Panc1 (cell line): ENCODE measurements around the gene GRM3. TPM values are rescaled to one million over a fixed set of nuclear protein-coding genes. Genes with fewer than 3 reads are reported as not detected.

Experiments used
- ATAC-seq: fragments of 200-7000 bp; cut with Tn5 transposase; 2 replicates; pipeline ENCODE4 v1.9.1; 2020; ENCODE audit warnings: mild to moderate bottlenecking, moderate library complexity
- BruUV-seq: library from RNA; stranded (reverse); fragments of 400-500 nt; replicated peaks from 2 replicates; lab custom pipeline; 2021; lab: Mats Ljungman, UMichigan
- CTCF ChIA-PET: fragments of 300-600 bp; sonication (Branson Sonifier 250); formaldehyde crosslinking; loops from one replicate; lab custom pipeline; 2022; ENCODE audit warnings: antibody characterized with exemption; lab: Charles Lee
- POLR2A ChIA-PET: fragments of 300-600 bp; sonication (Branson Sonifier 250); formaldehyde crosslinking; loops from one replicate; lab custom pipeline; 2022; ENCODE audit warnings: antibody characterized with exemption; lab: Charles Lee
- DNase-seq: peaks from one replicate; pipeline ENCODE4 v3.0.0-alpha.2; 2010; ENCODE audit warnings: low read depth, low spot score
- H3K27ac ChIP-seq: 2 replicates; pipeline ENCODE4 v1.5.1; 2011; ENCODE audit warnings: mild to moderate bottlenecking, low read length, inconsistent platforms
- H3K27me3 ChIP-seq: fragments of 200-500 bp; sonication (Bioruptor generic); 2 replicates; pipeline ENCODE4 v1.6.0; 2014; ENCODE audit warnings: low read length, inconsistent platforms; ENCODE audit not compliant: control insufficient read depth, insufficient read depth
- H3K36me3 ChIP-seq: fragments of 200-500 bp; sonication (Bioruptor generic); 2 replicates; pipeline ENCODE4 v1.5.1; 2014; ENCODE audit warnings: inconsistent platforms, mild to moderate bottlenecking, low read length, moderate library complexity; ENCODE audit not compliant: control insufficient read depth, insufficient read depth
- H3K4me1 ChIP-seq: 2 replicates; pipeline ENCODE4 v1.5.1; 2011; ENCODE audit warnings: inconsistent platforms, mild to moderate bottlenecking, low read length, moderate library complexity; ENCODE audit not compliant: control insufficient read depth, insufficient read depth
- H3K4me3 ChIP-seq, 2 experiments: 2 replicates each; pipeline ENCODE4 v1.5.1; 2011 to 2012; ENCODE audit warnings: low read depth in 2 of 2, low read length in 2 of 2, mild to moderate bottlenecking in 2 of 2, inconsistent platforms in 1 of 2, moderate library complexity in 1 of 2
- H3K9me3 ChIP-seq: fragments of 200-500 bp; sonication (Bioruptor generic); 2 replicates; pipeline ENCODE4 v1.5.1; 2014; ENCODE audit warnings: low read depth, mild to moderate bottlenecking, inconsistent platforms, low read length, moderate library complexity; ENCODE audit not compliant: control insufficient read depth, insufficient read depth
- POLR2AphosphoS5 ChIP-seq: IDR thresholded peaks from 2 replicates; pipeline ENCODE4 v1.6.1; 2012; ENCODE audit warnings: mild to moderate bottlenecking, low read depth, low read length, moderate library complexity
- SIN3A ChIP-seq: IDR thresholded peaks from 2 replicates; pipeline ENCODE4 v1.6.1; 2012; ENCODE audit warnings: low read depth, mild to moderate bottlenecking, low read length, moderate library complexity, borderline replicate concordance; ENCODE audit not compliant: insufficient read depth
- TCF7L2 ChIP-seq: IDR thresholded peaks from 2 replicates; pipeline ENCODE4 v1.6.1; 2011; ENCODE audit warnings: mild to moderate bottlenecking, low read depth, low read length, inconsistent platforms
- in situ Hi-C: cut with HindIII; loops from 2 replicates; pipeline ENCODE4 v1.10.0; 2016; ENCODE audit warnings: low sequenced_read_pairs, low pct_unique_long_range_greater_than_20kb
- intact Hi-C: fragments of 100-400 bp; cut with micrococcal nuclease; formaldehyde crosslinking; loops from one replicate; pipeline ENCODE4 v1.10.0; 2022; ENCODE audit not compliant: unreplicated experiment
- total RNA-seq: library from RNA; stranded (reverse); gene quantifications from one replicate; pipeline ENCODE4 v1.2.1, GENCODE V29; 2021; ENCODE audit not compliant: unreplicated experiment
- TF ChIP-seq, protein P1 (sequence below): fragments of 450-650 bp; IDR thresholded peaks from 2 replicates; pipeline ENCODE4 v1.5.1; 2017; ENCODE audit warnings: mild to moderate bottlenecking
- TF ChIP-seq, protein P2 (sequence below), 2 experiments: IDR thresholded peaks; 2 replicates each; pipeline ENCODE4 v1.6.1; 2011 to 2012; ENCODE audit warnings: low read depth in 2 of 2, control low read depth in 1 of 2, low read length in 1 of 2, mild to moderate bottlenecking in 1 of 2, moderate library complexity in 1 of 2; ENCODE audit not compliant: insufficient read depth in 1 of 2

Gene GRM3
- total RNA-seq, 1 experiment from 2014 or later, result not detected

DNA sequence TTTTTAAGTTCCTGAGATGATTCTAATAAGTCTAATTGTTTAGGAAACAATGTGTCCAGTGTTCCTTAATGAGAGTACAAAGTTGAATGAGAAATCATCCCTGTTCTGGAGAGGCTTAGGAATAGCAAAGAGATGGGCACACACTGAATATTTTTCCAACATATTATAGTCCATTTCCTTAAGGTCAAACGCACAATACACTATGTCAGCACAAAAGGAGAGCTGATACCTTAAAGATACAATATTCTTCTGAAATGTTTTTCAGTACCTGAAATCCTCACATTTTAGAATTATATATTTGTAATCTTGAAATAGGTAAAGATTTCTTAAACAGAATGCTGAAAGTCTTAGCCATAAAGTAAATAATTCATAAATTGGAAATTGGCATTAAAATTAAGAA is 183.2 kb downstream of the GRM3 start:
- H3K27me3 ChIP-seq, result no peaks in the 10 kb centered on the region
- ATAC-seq (no peak), DNase-seq (no peak)
- H3K4me3 ChIP-seq, result no peak overlapping the region
- H3K4me1 ChIP-seq, result no peaks in the 10 kb centered on the region
- intact Hi-C loops (no loop called here), in situ Hi-C loops (no loop called here)
- BruUV-seq, result no TSS peak
- H3K9me3 ChIP-seq, result no peaks in the 10 kb centered on the region
- no peak overlapping the region for H3K27ac ChIP-seq
- CTCF ChIA-PET, result no interaction called here
- POLR2A ChIA-PET, result no interaction called here
- no peaks in the 10 kb centered on the region for H3K36me3 ChIP-seq
- TF ChIP-seq SIN3A (no peak), TCF7L2 (no peak), POLR2AphosphoS5 (no peak)
- TF ChIP-seq, protein P1, sequence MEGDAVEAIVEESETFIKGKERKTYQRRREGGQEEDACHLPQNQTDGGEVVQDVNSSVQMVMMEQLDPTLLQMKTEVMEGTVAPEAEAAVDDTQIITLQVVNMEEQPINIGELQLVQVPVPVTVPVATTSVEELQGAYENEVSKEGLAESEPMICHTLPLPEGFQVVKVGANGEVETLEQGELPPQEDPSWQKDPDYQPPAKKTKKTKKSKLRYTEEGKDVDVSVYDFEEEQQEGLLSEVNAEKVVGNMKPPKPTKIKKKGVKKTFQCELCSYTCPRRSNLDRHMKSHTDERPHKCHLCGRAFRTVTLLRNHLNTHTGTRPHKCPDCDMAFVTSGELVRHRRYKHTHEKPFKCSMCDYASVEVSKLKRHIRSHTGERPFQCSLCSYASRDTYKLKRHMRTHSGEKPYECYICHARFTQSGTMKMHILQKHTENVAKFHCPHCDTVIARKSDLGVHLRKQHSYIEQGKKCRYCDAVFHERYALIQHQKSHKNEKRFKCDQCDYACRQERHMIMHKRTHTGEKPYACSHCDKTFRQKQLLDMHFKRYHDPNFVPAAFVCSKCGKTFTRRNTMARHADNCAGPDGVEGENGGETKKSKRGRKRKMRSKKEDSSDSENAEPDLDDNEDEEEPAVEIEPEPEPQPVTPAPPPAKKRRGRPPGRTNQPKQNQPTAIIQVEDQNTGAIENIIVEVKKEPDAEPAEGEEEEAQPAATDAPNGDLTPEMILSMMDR, result no peak
- TF ChIP-seq, protein P2, sequence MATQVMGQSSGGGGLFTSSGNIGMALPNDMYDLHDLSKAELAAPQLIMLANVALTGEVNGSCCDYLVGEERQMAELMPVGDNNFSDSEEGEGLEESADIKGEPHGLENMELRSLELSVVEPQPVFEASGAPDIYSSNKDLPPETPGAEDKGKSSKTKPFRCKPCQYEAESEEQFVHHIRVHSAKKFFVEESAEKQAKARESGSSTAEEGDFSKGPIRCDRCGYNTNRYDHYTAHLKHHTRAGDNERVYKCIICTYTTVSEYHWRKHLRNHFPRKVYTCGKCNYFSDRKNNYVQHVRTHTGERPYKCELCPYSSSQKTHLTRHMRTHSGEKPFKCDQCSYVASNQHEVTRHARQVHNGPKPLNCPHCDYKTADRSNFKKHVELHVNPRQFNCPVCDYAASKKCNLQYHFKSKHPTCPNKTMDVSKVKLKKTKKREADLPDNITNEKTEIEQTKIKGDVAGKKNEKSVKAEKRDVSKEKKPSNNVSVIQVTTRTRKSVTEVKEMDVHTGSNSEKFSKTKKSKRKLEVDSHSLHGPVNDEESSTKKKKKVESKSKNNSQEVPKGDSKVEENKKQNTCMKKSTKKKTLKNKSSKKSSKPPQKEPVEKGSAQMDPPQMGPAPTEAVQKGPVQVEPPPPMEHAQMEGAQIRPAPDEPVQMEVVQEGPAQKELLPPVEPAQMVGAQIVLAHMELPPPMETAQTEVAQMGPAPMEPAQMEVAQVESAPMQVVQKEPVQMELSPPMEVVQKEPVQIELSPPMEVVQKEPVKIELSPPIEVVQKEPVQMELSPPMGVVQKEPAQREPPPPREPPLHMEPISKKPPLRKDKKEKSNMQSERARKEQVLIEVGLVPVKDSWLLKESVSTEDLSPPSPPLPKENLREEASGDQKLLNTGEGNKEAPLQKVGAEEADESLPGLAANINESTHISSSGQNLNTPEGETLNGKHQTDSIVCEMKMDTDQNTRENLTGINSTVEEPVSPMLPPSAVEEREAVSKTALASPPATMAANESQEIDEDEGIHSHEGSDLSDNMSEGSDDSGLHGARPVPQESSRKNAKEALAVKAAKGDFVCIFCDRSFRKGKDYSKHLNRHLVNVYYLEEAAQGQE (IDR thresholded peaks at IDR 0.05; ENCODE audit: insufficient read depth in 1 of 2, low read depth in 2 of 2, low read length in 1 of 2), result no peak

DNA sequence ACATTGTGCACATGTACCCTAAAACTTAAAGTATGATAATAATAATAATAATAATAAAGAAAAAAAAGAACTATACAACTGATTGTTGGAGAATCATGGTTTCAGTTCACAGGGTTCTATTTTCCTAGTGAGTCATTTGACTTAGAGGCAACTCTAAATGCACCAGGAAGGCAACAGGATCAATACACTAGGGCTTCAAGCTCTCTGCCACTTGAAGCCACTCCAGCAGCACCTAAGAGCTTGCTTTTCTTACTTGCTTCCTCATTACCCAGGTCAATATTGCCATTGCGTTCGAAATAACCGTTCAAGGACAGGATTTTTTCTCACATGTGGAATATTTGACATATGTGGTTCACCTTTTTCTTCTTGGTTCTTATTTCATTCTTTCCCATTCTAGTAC is 189.7 kb downstream of the GRM3 start:
- TF ChIP-seq, protein P1, result no peak
- no peak for TF ChIP-seq SIN3A
- TF ChIP-seq TCF7L2, result no peak
- TF ChIP-seq POLR2AphosphoS5, result no peak
- TF ChIP-seq, protein P2 (IDR thresholded peaks at IDR 0.05; ENCODE audit: insufficient read depth in 1 of 2, low read depth in 2 of 2, low read length in 1 of 2), result no peak
- POLR2A ChIA-PET, result no interaction called here
- Histone ChIP-seq H3K27me3 (no peaks in the 10 kb centered on the region), H3K36me3 (no peaks in the 10 kb centered on the region), H3K4me3 (no peak overlapping the region), H3K27ac (no peak overlapping the region), H3K4me1 (no peaks in the 10 kb centered on the region), H3K9me3 (no peaks in the 10 kb centered on the region)
- CTCF ChIA-PET, result no interaction called here
- ATAC-seq, result no peak
- in situ Hi-C loops (no loop called here), intact Hi-C loops (no loop called here)
- no peak for DNase-seq
- no TSS peak for BruUV-seq
